ENCODE measurements around the gene TMEM86A. TPM values are rescaled to one million over a fixed set of nuclear protein-coding genes. Genes with fewer than 3 reads are reported as not detected.

The TMEM86A gene
- total RNA-seq, 1 donor from 2014 or later: 5.4 TPM

DNA sequence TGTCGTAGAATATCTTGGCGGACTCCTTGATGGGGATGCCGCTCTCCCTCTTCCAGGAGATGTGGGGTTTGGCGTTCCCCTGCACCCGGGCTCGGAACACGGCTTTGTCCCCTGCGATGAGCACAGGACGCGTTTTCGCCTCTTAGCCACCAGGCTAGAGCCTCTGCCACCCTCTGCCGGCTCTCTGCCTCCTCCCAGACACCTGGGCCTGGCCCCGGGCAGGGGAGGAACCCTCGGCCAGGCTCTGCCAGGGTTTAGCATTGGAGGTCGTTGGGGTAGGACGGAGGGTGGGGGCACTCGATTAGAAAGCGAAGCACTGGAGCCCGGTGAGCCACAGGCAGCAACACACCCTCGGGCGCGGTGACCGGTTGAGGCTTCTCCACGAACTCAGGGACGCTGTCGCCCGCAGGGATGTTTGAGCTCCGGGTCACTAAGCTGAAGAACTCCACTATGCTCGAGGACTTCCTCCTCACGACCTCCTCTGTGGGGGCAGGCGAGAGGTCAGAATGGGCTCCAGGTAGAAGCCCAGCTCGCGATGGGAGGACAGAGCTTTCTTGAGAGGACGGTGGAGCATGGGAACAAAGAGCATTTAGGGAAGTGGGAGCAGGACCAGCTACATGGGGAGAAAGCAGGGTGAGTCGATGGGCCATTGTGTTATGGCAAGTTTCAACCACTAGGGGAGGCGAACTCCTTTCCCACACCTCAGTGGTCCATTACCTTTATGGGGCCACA lies 23.1 kb downstream of the TMEM86A start:
- Histone ChIP-seq H3K9me3 (replicated peaks) (no peaks in the 10 kb centered on the region), H3K4me3 (peak overlapping the region; percentile 80), H3K36me3 (no peaks in the 10 kb centered on the region), H3K27me3 (ENCODE audit: low read depth) (no peaks in the 10 kb centered on the region), H3K4me1 (peaks cover 19% of the 10 kb centered on the region), H3K27ac (replicated peaks) (peak overlapping the region; percentile 72)
- intact Hi-C loops (cut with micrococcal nuclease): no loop called here
- no peak for DNase-seq
- TF ChIP-seq, protein P1, sequence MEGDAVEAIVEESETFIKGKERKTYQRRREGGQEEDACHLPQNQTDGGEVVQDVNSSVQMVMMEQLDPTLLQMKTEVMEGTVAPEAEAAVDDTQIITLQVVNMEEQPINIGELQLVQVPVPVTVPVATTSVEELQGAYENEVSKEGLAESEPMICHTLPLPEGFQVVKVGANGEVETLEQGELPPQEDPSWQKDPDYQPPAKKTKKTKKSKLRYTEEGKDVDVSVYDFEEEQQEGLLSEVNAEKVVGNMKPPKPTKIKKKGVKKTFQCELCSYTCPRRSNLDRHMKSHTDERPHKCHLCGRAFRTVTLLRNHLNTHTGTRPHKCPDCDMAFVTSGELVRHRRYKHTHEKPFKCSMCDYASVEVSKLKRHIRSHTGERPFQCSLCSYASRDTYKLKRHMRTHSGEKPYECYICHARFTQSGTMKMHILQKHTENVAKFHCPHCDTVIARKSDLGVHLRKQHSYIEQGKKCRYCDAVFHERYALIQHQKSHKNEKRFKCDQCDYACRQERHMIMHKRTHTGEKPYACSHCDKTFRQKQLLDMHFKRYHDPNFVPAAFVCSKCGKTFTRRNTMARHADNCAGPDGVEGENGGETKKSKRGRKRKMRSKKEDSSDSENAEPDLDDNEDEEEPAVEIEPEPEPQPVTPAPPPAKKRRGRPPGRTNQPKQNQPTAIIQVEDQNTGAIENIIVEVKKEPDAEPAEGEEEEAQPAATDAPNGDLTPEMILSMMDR (IDR thresholded peaks at IDR 0.05; ENCODE audit: borderline replicate concordance): peak; percentile 82

DNA sequence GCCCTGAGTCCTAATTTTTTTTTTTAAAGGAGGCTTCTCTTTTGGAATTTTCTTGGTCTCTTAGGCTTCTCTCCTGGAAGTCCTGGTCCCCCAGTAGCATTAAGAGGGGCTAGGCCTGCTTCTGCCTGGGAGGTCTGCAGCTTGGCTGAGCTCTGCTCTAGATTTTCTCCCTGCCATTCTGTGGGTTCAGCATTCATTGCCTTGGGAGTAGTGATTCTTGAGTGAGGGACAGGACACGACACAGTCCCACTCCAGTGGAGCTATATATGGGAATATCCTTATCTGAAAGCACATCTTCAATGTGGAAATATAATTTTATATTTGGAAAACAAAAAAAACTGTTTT lies 23.7 kb downstream of the TMEM86A start:
- Histone ChIP-seq H3K4me1 (peaks cover 19% of the 10 kb centered on the region), H3K27ac (replicated peaks) (no peak overlapping the region), H3K4me3 (peak overlapping the region; percentile 80), H3K27me3 (ENCODE audit: low read depth) (no peaks in the 10 kb centered on the region), H3K36me3 (no peaks in the 10 kb centered on the region), H3K9me3 (replicated peaks) (no peaks in the 10 kb centered on the region)
- intact Hi-C loops (cut with micrococcal nuclease): no loop called here
- no peak for DNase-seq
- TF ChIP-seq, protein P1 (IDR thresholded peaks at IDR 0.05; ENCODE audit: borderline replicate concordance): peak; percentile 27

DNA sequence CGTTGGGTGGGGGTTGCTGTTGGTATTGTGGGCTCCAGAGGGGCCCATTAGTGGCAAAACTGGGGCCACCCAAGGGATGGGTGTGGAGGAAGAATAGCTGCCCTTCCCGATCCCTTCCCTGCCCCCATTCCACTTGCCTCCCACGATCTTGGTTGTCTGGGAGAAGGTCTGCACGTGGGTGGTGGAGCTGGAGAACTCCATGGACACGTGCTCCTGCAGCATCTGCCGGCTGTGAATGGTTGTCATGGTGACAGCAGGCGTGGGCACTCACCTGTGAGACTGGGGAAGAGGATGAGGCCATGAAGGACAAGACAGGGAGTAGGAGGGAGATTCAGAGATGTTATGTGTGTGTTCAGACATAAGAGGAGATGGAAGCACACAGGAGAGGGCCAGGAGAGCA lies 25.4 kb downstream of the TMEM86A start:
- Histone ChIP-seq H3K4me1 (peaks cover 27% of the 10 kb centered on the region), H3K4me3 (no peak overlapping the region), H3K27me3 (ENCODE audit: low read depth) (no peaks in the 10 kb centered on the region), H3K27ac (replicated peaks) (no peak overlapping the region), H3K9me3 (replicated peaks) (no peaks in the 10 kb centered on the region), H3K36me3 (no peaks in the 10 kb centered on the region)
- no peak for DNase-seq
- TF ChIP-seq, protein P1 (IDR thresholded peaks at IDR 0.05; ENCODE audit: borderline replicate concordance): no peak
- intact Hi-C loops (cut with micrococcal nuclease): no loop called here

DNA sequence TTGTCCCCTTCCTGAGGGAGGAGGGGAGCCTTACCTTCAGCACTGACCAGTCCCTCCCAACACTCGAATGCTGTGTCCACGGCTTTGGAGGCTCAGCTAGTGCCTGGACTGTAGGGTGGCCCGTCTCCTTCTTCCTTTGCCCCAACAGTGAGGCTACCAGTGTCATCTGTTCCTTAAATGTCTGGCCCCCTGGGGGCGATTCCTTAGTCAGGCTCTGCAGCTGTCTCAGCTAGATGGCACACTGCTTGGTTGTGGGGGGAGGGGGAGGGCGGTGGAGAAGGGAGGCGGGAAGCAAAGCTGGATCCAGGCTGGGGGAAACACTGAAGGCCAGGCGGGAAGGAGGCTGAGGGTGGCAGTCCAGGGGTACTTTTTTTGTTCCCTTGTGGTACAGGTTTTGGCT lies 27.5 kb downstream of the TMEM86A start, which contains the start of gene IGSF22:
Gene IGSF22, minus strand, starts transcription at position 149 of the 400 bp plus-strand sequence. CDS start 1,952 bp downstream, outside the sequence.
- DNase-seq: no peak
- H3K9me3 ChIP-seq (replicated peaks): no peaks in the 10 kb centered on the region
- no peaks in the 10 kb centered on the region for H3K27me3 ChIP-seq (ENCODE audit: low read depth)
- H3K36me3 ChIP-seq: no peaks in the 10 kb centered on the region
- peaks cover 17% of the 10 kb centered on the region for H3K4me1 ChIP-seq
- TF ChIP-seq, protein P1 (IDR thresholded peaks at IDR 0.05; ENCODE audit: borderline replicate concordance): no peak
- intact Hi-C loops (cut with micrococcal nuclease): no loop called here
- H3K27ac ChIP-seq (replicated peaks): no peak within 1 kb of the TSS
- no peak within 1 kb of the TSS for H3K4me3 ChIP-seq

DNA sequence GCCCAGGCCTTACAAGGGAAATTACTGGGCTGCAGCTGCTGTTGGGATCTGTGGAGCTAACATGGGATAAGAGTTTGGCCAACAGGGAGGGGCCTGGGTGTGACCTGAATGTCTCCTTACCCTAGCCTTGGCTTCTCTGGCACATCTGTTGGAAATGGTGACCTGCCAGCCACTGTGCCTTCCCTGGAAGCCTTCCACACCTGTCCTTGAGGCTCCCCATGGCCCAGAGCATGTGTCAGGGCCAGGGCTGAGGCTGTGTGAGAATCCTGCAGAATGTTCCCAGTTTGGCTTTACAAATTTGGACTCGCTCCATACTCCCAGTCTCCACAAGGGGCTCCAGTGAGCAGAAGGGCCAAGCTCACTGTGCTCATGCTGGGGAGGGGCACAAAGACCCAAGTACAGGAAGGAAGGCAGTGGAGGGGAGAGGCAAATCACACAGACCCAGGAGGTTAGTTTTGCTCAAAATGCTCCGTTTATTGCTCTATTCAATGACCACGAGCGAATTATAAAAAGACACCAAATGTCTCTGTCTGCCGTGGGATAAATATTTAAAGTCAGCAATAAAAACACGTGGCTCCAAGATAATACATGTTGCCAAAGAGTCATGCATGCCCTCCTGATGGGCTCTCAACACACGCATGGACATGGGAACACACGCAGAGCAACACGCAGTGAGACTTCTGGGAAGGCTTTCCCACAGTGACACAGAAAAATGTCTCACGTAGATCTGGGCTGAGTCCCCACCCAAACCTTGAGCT lies 29.1 kb downstream of the TMEM86A start:
- Histone ChIP-seq H3K36me3 (no peaks in the 10 kb centered on the region), H3K27ac (replicated peaks) (no peak overlapping the region), H3K9me3 (replicated peaks) (no peaks in the 10 kb centered on the region), H3K27me3 (ENCODE audit: low read depth) (no peaks in the 10 kb centered on the region), H3K4me1 (peaks cover 7% of the 10 kb centered on the region), H3K4me3 (no peak overlapping the region)
- TF ChIP-seq, protein P1 (IDR thresholded peaks at IDR 0.05; ENCODE audit: borderline replicate concordance): peak; percentile 86
- intact Hi-C loops (cut with micrococcal nuclease): no loop called here
- DNase-seq: no peak
